NCI-H1092 (cell line): ENCODE results near the gene RBP7.
A peak's percentile ranks its signal among the peaks of the same experiment; 100 is the strongest.

ENCODE experiments used
- DNase-seq: peaks from one replicate; lab custom pipeline; 2025; lab: John Stamatoyannopoulos, UW

RBP7 gene

GRCh38 chr1:10031461-10031860 is 34.4 kb downstream of the RBP7 start:
- no peak for DNase-seq

GRCh38 chr1:10032590-10033358 is 35.7 kb downstream of the RBP7 start, which contains the start of gene UBE4B:
Gene UBE4B, plus strand, starts transcription at chr1:10032958. Its CDS starts 713 bp downstream, at chr1:10033671.
- DNase-seq, result peak; percentile 98

- DNase-seq, result peak; percentile 41
Measured at GRCh38 chr1:10033359-10033845, 36.4 kb downstream of the RBP7 start.

GRCh38 chr1:10042746-10043145 is 45.7 kb downstream of the RBP7 start:
- DNase-seq, result no peak

- no peak for DNase-seq
Measured at GRCh38 chr1:10045480-10046355, 48.7 kb downstream of the RBP7 start.

GRCh38 chr1:10046356-10047085 is 49.5 kb downstream of the RBP7 start:
- DNase-seq, result no peak

- no peak for DNase-seq
Measured at GRCh38 chr1:10048601-10049000, 51.6 kb downstream of the RBP7 start.

- DNase-seq, result peak; percentile 10
Measured at GRCh38 chr1:10050611-10051010, 53.6 kb downstream of the RBP7 start.

GRCh38 chr1:10051656-10052055 is 54.6 kb downstream of the RBP7 start:
- no peak for DNase-seq

GRCh38 chr1:10052347-10052746 is 55.3 kb downstream of the RBP7 start:
- no peak for DNase-seq

- DNase-seq, result no peak
Measured at GRCh38 chr1:10054465-10054864, 57.4 kb downstream of the RBP7 start.

GRCh38 chr1:10056599-10056987 is 59.6 kb downstream of the RBP7 start:
- peak; percentile 73 for DNase-seq

- DNase-seq, result no peak
Measured at GRCh38 chr1:10057343-10057742, 60.3 kb downstream of the RBP7 start.

- no peak for DNase-seq
Measured at GRCh38 chr1:10057796-10058195, 60.8 kb downstream of the RBP7 start.

- peak; percentile 87 for DNase-seq
Measured at GRCh38 chr1:10059342-10059718, 62.3 kb downstream of the RBP7 start.

- no peak for DNase-seq
Measured at GRCh38 chr1:10060311-10061100, 63.5 kb downstream of the RBP7 start.

GRCh38 chr1:10061276-10061675 is 64.2 kb downstream of the RBP7 start:
- DNase-seq, result no peak

GRCh38 chr1:10063878-10064277 is 66.8 kb downstream of the RBP7 start:
- DNase-seq, result no peak

GRCh38 chr1:10064416-10065343 is 67.7 kb downstream of the RBP7 start:
- DNase-seq, result no peak

GRCh38 chr1:10065344-10065685 is 68.3 kb downstream of the RBP7 start:
- DNase-seq, result no peak
